Lung (tissue), 12 donors: ENCODE measurements around the gene TNFRSF12A. TPM values are rescaled to one million over a fixed set of nuclear protein-coding genes. Genes with fewer than 3 reads are reported as not detected.

Experiments
- ATAC-seq: fragments of 200-7000 bp; cut with Tn5 transposase; one replicate; pipeline ENCODE4 v1.9.1; 2020; ENCODE audit warnings: moderate number of reproducible peaks; ENCODE audit not compliant: insufficient read depth, low FRiP score
- DNase-seq, 3 donors: peaks; one replicate each; pipeline ENCODE4 v3.0.0-alpha.2; 2013 to 2017
- H3K27ac ChIP-seq, 2 donors: one replicate each; pipeline ENCODE4 v1.5.1; 2013; ENCODE audit warnings: mild to moderate bottlenecking in 2 of 2, moderate library complexity in 2 of 2, control low read depth in 1 of 2, inconsistent platforms in 1 of 2, low read depth in 1 of 2, low read length in 1 of 2
- H3K27me3 ChIP-seq, 3 donors: one replicate each; pipeline ENCODE4 v1.5.1; 2013; ENCODE audit warnings: low read length in 2 of 3; ENCODE audit not compliant: control insufficient read depth in 3 of 3, insufficient read depth in 3 of 3
- H3K36me3 ChIP-seq, 4 donors: one replicate each; pipeline ENCODE4 v1.5.1; 2013; ENCODE audit warnings: low read length in 4 of 4, mild to moderate bottlenecking in 1 of 4, moderate library complexity in 1 of 4; ENCODE audit not compliant: control insufficient read depth in 4 of 4, insufficient read depth in 4 of 4
- H3K4me1 ChIP-seq, 5 donors: one replicate each; pipeline ENCODE4 v1.5.1; 2013; ENCODE audit warnings: low read length in 5 of 5, mild to moderate bottlenecking in 2 of 5, moderate library complexity in 1 of 5; ENCODE audit not compliant: control insufficient read depth in 5 of 5, insufficient read depth in 5 of 5
- H3K4me3 ChIP-seq: one replicate; pipeline ENCODE4 v1.5.1; 2013; ENCODE audit warnings: mild to moderate bottlenecking, control low read depth, moderate library complexity
- H3K9ac ChIP-seq, 2 donors: one replicate each; pipeline ENCODE4 v1.5.1; 2013; ENCODE audit warnings: low read length in 2 of 2, control low read depth in 1 of 2; ENCODE audit not compliant: insufficient read depth in 1 of 2
- H3K9me3 ChIP-seq, 4 donors: one replicate each; pipeline ENCODE4 v1.5.1; 2013; ENCODE audit warnings: low read length in 3 of 4, mild to moderate bottlenecking in 1 of 4, moderate library complexity in 1 of 4; ENCODE audit not compliant: control insufficient read depth in 4 of 4, insufficient read depth in 3 of 4
- WGBS, 2 donors: extraction: QIAGEN DNeasy Blood & Tissue Kit; methylation state at CpG; one replicate each; pipeline ENCODE4 v1.1.7; 2013; 5-methylcytosine and 5-hydroxymethylcytosine counted together
- polyA plus RNA-seq, 2 donors: library from polyadenylated mRNA; stranded (reverse); fragments of 200-250 nt; gene quantifications; one replicate each; pipeline ENCODE4 v1.2.1, GENCODE V29; 2013
- total RNA-seq, 2 donors: library from RNA; depleted of rRNA in 1 of 2; stranded (reverse); fragments of >200 nt in 1 of 2; gene quantifications; one replicate each; pipeline ENCODE4 v1.2.1, GENCODE V29; 2014 to 2021
- TF ChIP-seq, protein P1 (sequence below): IDR thresholded peaks from 2 replicates; pipeline ENCODE4 v1.5.1; 2012; ENCODE audit warnings: mild to moderate bottlenecking; ENCODE audit errors: control extremely low read depth, extremely low read depth
- donor health status: control.
- donor health status: control.
- donor health status: Bipolar disorder and iron deficiency.
- donor health status: healthy.
- donor health status: DM: yes; HTN: yes; CAD: no.

The TNFRSF12A gene
- total and polyA plus RNA-seq, 4 donors = 19.1 to 192 (median 119) TPM

DNA sequence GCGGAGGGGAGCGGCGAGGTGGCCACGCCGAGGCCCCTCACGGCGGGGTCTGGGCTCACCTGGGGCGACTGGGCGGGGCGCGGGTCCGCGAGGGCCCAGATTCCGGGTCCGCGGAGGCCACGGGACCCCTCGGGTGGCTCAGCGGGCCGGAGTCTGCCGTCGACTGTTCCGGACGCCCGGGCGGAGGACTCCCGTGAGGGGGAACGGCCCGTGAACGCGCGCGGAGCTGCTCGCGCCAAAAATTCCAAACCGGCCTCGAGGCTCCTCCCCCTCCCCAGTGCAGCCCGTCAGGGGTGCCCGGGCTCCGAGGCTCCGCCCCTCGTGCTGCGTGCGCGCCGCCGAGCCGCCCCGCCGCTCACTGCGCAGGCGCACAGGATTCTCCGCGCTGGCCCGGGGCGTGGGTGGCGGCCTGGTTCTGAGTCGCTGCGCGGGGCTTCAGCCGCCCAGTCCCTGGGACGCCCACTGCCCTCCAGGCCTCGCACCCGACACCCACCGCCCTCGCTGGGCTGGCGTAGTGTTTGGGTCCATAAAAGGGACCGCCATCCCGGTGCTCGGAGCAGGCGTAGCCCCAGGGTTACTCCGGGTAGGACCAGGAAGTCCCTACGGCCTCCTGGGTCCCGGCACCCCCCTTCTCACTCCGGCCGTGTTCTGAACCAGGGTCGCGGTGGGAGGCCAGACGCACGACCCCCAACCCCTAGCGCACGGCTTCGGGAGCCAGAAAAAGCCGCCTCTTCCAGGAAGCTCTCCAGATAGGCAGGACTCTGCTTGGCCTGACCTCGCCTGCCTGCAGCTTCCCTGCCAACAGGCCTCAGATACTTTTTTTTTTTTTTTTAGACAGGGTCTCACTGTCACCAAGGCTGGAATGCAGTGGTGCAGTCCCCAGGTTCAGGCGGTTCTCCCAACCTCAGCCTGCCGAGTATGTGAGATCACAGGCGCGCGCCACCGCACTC lies 39.7 kb upstream of the TNFRSF12A start, which contains the start of gene PKMYT1:
Gene PKMYT1, minus strand, starts transcription at position 220 of the 950 bp plus-strand sequence. CDS start 789 bp downstream, outside the sequence.
- Histone ChIP-seq H3K9me3 (no peaks in the 10 kb centered on the region), H3K4me3 (peak within 1 kb of the TSS; percentile 66), H3K4me1 (peaks cover 0 to 30% (median 7%) of the 10 kb centered on the region in 5 donors), H3K9ac (peak within 1 kb of the TSS; percentile 16 to 55), H3K27me3 (no peaks in the 10 kb centered on the region), H3K27ac (peak within 1 kb of the TSS; percentile 78 to 92), H3K36me3 (no peaks in the 10 kb centered on the region)
- TF ChIP-seq, protein P1, sequence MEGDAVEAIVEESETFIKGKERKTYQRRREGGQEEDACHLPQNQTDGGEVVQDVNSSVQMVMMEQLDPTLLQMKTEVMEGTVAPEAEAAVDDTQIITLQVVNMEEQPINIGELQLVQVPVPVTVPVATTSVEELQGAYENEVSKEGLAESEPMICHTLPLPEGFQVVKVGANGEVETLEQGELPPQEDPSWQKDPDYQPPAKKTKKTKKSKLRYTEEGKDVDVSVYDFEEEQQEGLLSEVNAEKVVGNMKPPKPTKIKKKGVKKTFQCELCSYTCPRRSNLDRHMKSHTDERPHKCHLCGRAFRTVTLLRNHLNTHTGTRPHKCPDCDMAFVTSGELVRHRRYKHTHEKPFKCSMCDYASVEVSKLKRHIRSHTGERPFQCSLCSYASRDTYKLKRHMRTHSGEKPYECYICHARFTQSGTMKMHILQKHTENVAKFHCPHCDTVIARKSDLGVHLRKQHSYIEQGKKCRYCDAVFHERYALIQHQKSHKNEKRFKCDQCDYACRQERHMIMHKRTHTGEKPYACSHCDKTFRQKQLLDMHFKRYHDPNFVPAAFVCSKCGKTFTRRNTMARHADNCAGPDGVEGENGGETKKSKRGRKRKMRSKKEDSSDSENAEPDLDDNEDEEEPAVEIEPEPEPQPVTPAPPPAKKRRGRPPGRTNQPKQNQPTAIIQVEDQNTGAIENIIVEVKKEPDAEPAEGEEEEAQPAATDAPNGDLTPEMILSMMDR = no peak
- DNase-seq = peak; percentile 93 to 94 (median 93)
- ATAC-seq = peak; percentile 96
- WGBS, 2 donors = 6 to 8% methylated on average over 76 to 91 of the region's 91 CpGs

DNA sequence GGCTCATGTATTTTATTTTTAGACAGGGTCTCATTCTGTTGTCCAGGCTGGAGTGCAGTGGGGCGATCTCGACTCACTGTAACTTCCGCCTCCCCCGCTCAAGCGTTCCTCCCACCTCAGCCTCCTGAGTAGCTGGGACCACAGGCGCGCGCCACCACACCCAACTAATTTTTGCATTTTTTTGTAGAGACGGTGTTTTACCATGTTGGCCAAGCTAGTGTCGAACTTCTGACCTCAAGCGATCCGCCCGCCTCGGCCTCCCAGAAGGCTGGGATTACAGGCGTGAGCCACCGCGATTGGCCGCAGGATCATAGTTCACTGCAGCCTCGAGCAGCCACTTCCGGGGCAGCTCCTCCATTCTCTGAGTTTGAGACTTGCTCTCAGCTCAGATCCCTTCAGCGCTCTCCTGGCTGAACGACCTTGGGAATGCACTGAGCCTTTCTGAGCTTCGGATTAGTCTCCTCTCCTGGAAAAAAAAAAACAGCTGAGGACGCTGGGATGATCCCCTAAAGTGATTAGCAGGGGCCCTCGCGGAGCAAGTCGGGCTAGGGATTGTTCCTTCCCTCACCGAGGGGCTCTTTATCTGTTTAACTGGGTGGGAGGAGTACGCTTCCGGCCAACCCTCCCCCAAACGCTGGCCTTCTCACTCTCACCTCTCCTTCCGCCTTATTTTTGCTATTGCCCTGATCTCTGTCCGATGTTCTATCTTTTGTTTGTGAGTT lies 38.8 kb upstream of the TNFRSF12A start:
- TF ChIP-seq, protein P1 = no peak
- DNase-seq (no peak), ATAC-seq (no peak)
- H3K4me3 ChIP-seq = no peak overlapping the region
- 63 to 64% methylated on average over 33 of the region's 33 CpGs for WGBS, 2 donors
- peaks cover 0 to 33% (median 10%) of the 10 kb centered on the region in 5 donors for H3K4me1 ChIP-seq
- no peaks in the 10 kb centered on the region for H3K36me3 ChIP-seq
- no peaks in the 10 kb centered on the region for H3K9me3 ChIP-seq
- no peak overlapping the region for H3K27ac ChIP-seq
- no peak overlapping the region for H3K9ac ChIP-seq
- no peaks in the 10 kb centered on the region for H3K27me3 ChIP-seq

DNA sequence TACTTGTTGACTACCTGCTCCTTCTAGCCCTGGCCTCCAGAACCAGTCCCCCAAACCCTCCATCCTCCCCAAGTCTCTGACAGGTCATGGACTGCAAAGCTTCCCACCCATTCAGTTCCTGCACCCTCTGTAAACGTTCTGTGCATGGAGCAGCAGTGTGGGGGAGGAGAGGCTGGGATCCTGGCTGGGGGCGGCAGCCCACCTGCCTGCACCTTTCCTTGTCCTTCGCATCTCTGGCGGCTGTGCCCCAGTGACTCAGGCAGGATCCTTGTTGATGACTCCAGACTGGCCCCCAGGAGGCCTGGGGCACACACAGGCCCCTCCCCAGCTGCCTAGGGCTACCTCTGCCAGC lies 38.3 kb upstream of the TNFRSF12A start:
- WGBS, 2 donors = 76 to 79% methylated on average over 4 of the region's 4 CpGs
- Histone ChIP-seq H3K4me1 (peaks cover 0 to 38% (median 10%) of the 10 kb centered on the region in 5 donors), H3K27me3 (no peaks in the 10 kb centered on the region), H3K9ac (no peak overlapping the region), H3K27ac (no peak overlapping the region), H3K9me3 (no peaks in the 10 kb centered on the region), H3K4me3 (no peak overlapping the region), H3K36me3 (no peaks in the 10 kb centered on the region)
- ATAC-seq (no peak), DNase-seq (no peak)
- TF ChIP-seq, protein P1 = no peak
